ENCODE measurements around the gene KIF12.

DNA sequence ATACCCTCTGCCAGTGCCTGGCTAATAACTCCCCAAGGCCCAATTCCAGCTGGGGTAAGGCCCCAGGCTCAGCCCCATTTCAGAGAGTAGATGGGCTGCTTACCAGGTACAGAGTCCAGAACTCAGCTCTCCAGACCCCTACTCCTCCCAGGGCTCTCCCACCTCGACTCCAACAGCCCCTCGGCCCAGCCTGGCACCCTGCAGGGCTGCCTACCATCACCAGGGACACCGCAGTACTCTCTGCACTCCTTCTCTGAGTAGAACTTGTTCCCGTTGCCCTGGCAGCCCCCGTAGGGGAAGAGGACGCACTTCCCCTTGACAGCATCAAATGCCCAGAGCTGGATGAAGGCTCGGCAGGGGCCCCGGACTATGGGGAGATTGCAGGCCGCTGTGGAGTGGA, 38.4 kb downstream of the KIF12 start:
- TF ChIP-seq POLR2A (IDR thresholded peaks at IDR 0.05; ENCODE audit: low read length), result no peak
- TF ChIP-seq GATA1 (IDR thresholded peaks at IDR 0.05; ENCODE audit: low read depth, low read length), result no peak

All from erythroblast (primary cell).